ENCODE data around the gene WDFY2.
"Not testable (repeated sequence)": the region's sequence is repeated elsewhere in the genome, so short reads cannot be mapped to it uniquely, and the experiment has no call there.

The WDFY2 gene

DNA sequence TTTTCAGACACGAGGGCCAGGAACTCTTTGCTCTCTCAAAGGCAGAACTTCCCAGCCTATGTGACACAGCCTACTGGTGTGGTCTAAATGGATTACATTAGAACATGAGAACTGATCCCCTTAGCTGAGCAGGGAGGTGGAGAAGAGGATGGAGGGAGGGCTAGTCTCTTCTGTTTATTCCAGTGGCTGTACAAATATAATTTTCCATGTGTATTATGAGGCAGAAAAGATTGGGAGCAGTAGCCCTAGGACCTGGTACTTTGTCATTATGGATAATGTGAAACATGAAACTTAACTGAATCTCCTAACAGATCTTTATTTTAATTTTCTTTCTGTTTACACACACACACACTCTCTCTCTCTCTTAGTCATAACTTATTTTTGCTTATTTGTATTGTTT is 82.1 kb downstream of the WDFY2 start:
- DNase-seq (ENCODE audit: low spot score), result no peak

GRCh38 chr13:51666839-51667238 is 82.6 kb downstream of the WDFY2 start:
- DNase-seq (ENCODE audit: low spot score), result no peak

DNA sequence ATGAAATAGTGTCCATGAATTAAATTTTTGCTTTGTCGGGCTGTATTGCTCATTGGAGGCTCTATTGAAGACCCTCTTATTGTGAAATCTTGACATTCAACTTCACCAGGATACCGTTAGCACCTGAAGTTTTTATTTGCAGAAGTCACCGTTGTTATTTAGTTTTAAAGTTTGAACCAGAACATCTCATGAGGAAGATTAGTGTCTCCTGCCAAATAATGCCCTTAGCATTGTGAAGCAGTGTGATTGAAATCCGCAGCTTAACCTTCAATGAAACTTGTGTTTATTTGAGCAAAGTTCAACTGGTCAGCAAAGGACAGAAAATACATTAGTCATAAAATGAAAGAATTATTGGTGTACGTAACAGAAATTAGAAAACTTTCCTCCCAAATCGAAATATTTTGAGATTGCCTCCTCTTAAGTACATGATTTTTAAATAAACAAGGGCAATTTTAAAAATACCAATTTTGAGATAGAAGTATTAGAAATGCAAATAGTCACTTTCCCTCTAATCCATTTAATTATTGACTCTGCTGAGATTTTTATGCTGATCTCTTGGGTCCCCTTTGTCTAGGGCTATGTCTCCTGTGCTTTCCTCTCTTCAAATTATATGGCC is 84.4 kb downstream of the WDFY2 start:
- no peak for DNase-seq (ENCODE audit: low spot score)

GRCh38 chr13:51673165-51673564 is 88.9 kb downstream of the WDFY2 start:
- no peak for DNase-seq (ENCODE audit: low spot score)

- DNase-seq (ENCODE audit: low spot score), result no peak
Observed at GRCh38 chr13:51674276-51674675, 90.0 kb downstream of the WDFY2 start.

GRCh38 chr13:51675385-51675784 is 91.1 kb downstream of the WDFY2 start:
- no peak for DNase-seq (ENCODE audit: low spot score)

GRCh38 chr13:51675877-51676276 is 91.6 kb downstream of the WDFY2 start:
- DNase-seq (ENCODE audit: low spot score), result no peak

- no peak for DNase-seq (ENCODE audit: low spot score)
Observed at GRCh38 chr13:51676739-51677138, 92.5 kb downstream of the WDFY2 start.

- no peak for DNase-seq (ENCODE audit: low spot score)
Observed at GRCh38 chr13:51678420-51678819, 94.2 kb downstream of the WDFY2 start.

GRCh38 chr13:51679616-51680015 is 95.4 kb downstream of the WDFY2 start:
- no peak for DNase-seq (ENCODE audit: low spot score)

GRCh38 chr13:51681037-51681678 is 96.9 kb downstream of the WDFY2 start:
- DNase-seq (ENCODE audit: low spot score), result no peak

DNA sequence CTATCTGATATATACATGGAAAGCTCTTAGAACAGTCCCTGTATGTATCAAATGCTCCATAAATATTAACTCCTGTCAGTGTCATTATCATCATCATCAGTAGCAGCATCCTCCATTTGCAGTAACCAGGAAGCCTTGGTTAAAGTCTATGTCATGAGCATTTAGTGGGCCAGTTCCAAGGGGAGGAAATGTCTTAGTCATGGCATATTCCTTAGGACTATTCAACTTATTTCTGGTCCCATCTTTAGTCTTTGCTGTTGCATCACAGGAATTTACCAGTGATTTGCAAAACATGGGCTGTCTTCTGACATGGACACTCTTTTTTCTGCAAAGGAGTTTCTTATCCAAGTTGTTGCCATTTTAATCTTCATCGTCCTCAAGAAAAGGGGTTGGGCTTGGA is 98.4 kb downstream of the WDFY2 start:
- DNase-seq (ENCODE audit: low spot score), result no peak

DNA sequence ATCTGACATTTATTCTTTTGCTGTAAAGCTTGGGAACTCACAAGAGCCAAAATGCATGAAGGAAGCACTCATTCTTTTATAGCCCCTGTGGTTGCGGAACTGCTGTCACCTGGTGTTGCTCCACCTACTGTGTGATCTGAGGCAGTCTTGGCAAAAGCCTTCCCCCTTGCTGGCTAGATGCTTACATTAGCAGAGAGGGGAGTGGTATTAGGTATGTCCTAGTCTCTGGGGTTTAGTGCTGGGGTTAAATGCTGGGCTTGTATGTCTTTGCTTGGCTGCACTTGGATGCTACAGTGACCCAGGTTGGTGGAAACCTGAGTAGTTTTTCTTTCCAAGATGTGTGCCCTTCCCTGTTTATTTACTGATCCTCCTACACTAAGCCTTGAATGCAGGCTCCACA is 99.3 kb downstream of the WDFY2 start:
- DNase-seq (ENCODE audit: low spot score), result no peak

- no peak for DNase-seq (ENCODE audit: low spot score)
Observed at GRCh38 chr13:51684076-51684475, 99.8 kb downstream of the WDFY2 start.

- DNase-seq (ENCODE audit: low spot score), result no peak
Observed at GRCh38 chr13:51687947-51688714, 103.9 kb downstream of the WDFY2 start.

GRCh38 chr13:51688937-51689662 is 104.8 kb downstream of the WDFY2 start:
- peak; percentile 6 for DNase-seq (ENCODE audit: low spot score)

GRCh38 chr13:51689663-51689996 is 105.4 kb downstream of the WDFY2 start:
- no peak for DNase-seq (ENCODE audit: low spot score)

DNA sequence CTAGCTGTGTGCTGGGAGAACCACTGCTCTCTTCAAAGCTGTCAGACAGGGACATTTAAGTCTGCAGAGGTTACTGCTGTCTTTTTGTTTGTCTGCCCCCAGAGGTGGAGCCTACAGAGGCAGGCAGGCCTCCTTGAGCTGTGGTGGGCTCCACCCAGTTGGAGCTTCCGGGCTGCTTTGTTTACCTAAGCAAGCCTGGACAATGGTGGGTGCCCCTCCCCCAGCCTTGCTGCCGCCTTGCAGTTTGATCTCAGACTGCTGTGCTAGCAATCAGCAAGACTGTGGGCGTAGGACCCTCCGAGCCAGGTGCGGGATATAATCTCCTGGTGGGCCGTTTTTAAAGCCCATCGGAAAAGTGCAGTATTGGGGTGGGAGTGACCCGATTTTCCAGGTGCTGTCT is 111.4 kb downstream of the WDFY2 start:
- not testable (repeated sequence) for DNase-seq (ENCODE audit: low spot score)

GRCh38 chr13:51697181-51697580 is 112.9 kb downstream of the WDFY2 start:
- no peak for DNase-seq (ENCODE audit: low spot score)

DNA sequence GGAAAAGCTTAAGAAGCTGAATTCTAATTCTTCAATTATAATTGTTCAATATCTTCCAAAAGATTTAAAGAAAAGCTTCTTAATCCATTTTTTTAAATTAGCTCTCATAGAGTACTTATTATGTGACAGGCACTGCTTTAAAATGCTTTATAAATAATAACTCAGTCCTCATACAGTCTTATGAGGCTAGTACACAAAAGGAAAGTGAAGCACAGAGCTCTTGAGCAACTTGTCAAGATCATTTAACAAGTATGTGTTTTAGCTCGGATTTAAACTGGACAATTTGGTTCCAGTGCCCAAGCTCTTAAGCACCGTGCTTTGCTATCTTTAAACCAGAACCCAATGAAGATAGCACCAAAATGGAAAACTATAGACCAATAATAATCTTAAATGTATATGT is 113.6 kb downstream of the WDFY2 start:
- DNase-seq (ENCODE audit: low spot score), result no peak

GRCh38 chr13:51698352-51698751 is 114.1 kb downstream of the WDFY2 start:
- no peak for DNase-seq (ENCODE audit: low spot score)

- no peak for DNase-seq (ENCODE audit: low spot score)
Observed at GRCh38 chr13:51704399-51705313, 120.4 kb downstream of the WDFY2 start.

Measured in HuH-7 (cell line).